Liver (tissue), 9 donors: ENCODE measurements around the gene NDUFA3. TPM values are rescaled to one million over a fixed set of nuclear protein-coding genes. Genes with fewer than 3 reads are reported as not detected.
A peak's percentile ranks its signal among the peaks of the same experiment; 100 is the strongest.
"Not testable (repeated sequence)": the region's sequence is repeated elsewhere in the genome, so short reads cannot be mapped to it uniquely, and the experiment has no call there.

Source experiments
- DNase-seq: peaks from one replicate; pipeline ENCODE4 v3.0.0-alpha.2; 2017; ENCODE audit warnings: low spot score
- H3K27ac ChIP-seq, 2 donors: one replicate each; pipeline ENCODE4 v1.7.0; 2013; ENCODE audit warnings: inconsistent platforms in 2 of 2, low read length in 2 of 2, control low read depth in 1 of 2, low read depth in 1 of 2, mild to moderate bottlenecking in 1 of 2
- H3K27me3 ChIP-seq, 4 donors: one replicate each; pipeline versions ENCODE4 v1.6.1 to v1.7.0; 2013; ENCODE audit warnings: low read length in 3 of 4, inconsistent platforms in 1 of 4, mild to moderate bottlenecking in 1 of 4, moderate library complexity in 1 of 4; ENCODE audit not compliant: control insufficient read depth in 4 of 4, insufficient read depth in 4 of 4
- H3K36me3 ChIP-seq, 4 donors: one replicate each; pipeline versions ENCODE4 v1.6.1 to v1.7.0; 2013; ENCODE audit warnings: low read length in 3 of 4, mild to moderate bottlenecking in 3 of 4, low read depth in 1 of 4, moderate library complexity in 1 of 4; ENCODE audit not compliant: control insufficient read depth in 4 of 4, insufficient read depth in 3 of 4
- H3K4me1 ChIP-seq, 4 donors: one replicate each; pipeline versions ENCODE4 v1.6.1 to v1.7.0; 2013; ENCODE audit warnings: low read length in 3 of 4, mild to moderate bottlenecking in 3 of 4, moderate library complexity in 1 of 4; ENCODE audit not compliant: control insufficient read depth in 4 of 4, insufficient read depth in 4 of 4
- H3K4me3 ChIP-seq, 3 donors: one replicate each; pipeline versions ENCODE4 v1.6.1 to v1.7.0; 2013; ENCODE audit warnings: low read length in 3 of 3, control low read depth in 1 of 3, low read depth in 1 of 3, mild to moderate bottlenecking in 1 of 3
- H3K9ac ChIP-seq, 2 donors: one replicate each; pipeline ENCODE4 v1.7.0; 2013; ENCODE audit warnings: low read length in 2 of 2, mild to moderate bottlenecking in 2 of 2, moderate library complexity in 2 of 2, control low read depth in 1 of 2, low read depth in 1 of 2
- H3K9me3 ChIP-seq, 4 donors: one replicate each; pipeline versions ENCODE4 v1.6.1 to v1.7.0; 2013; ENCODE audit warnings: low read length in 3 of 4; ENCODE audit not compliant: control insufficient read depth in 4 of 4
- EGR1 ChIP-seq, 2 donors: IDR thresholded peaks; 2 replicates each; pipeline ENCODE4 v1.6.1; 2016 to 2018; ENCODE audit warnings: antibody characterized with exemption in 2 of 2, low read depth in 2 of 2
- FOXA1 ChIP-seq: IDR thresholded peaks from 2 replicates; pipeline ENCODE4 v1.6.1; 2016; ENCODE audit warnings: antibody characterized with exemption
- FOXA2 ChIP-seq: IDR thresholded peaks from 2 replicates; pipeline ENCODE4 v1.6.1; 2016; ENCODE audit warnings: antibody characterized with exemption
- GABPA ChIP-seq, 2 donors: IDR thresholded peaks in 1 of 2; conservative IDR thresholded peaks in 1 of 2; 2 replicates each; pipeline ENCODE4 v1.6.1; 2016; ENCODE audit warnings: antibody characterized with exemption in 2 of 2, mild to moderate bottlenecking in 1 of 2, moderate library complexity in 1 of 2
- HNF4A ChIP-seq, 2 donors: conservative IDR thresholded peaks; 2 replicates each; pipeline ENCODE4 v1.6.1; 2016; ENCODE audit warnings: antibody characterized with exemption in 2 of 2, mild to moderate bottlenecking in 2 of 2
- HNF4G ChIP-seq: IDR thresholded peaks from 2 replicates; pipeline ENCODE4 v1.6.1; 2016; ENCODE audit warnings: antibody characterized with exemption
- JUND ChIP-seq, 2 donors: IDR thresholded peaks; 2 replicates each; pipeline ENCODE4 v1.6.1; 2016; ENCODE audit warnings: antibody characterized with exemption in 2 of 2
- YY1 ChIP-seq: IDR thresholded peaks from 2 replicates; pipeline ENCODE4 v1.6.1; 2016; ENCODE audit warnings: antibody characterized with exemption, mild to moderate bottlenecking
- WGBS: extraction: QIAGEN DNeasy Blood & Tissue Kit; methylation state at CpG from one replicate; pipeline ENCODE4 v1.1.7; 2013; 5-methylcytosine and 5-hydroxymethylcytosine counted together
- polyA plus RNA-seq, 2 donors: library from polyadenylated mRNA; stranded (reverse) in 1 of 2; unstranded in 1 of 2; fragments of 200-250 nt in 1 of 2; fragments of >200 nt in 1 of 2; fragmentation: Nextera tagmentation in 1 of 2; extraction: Ambion mirVana in 1 of 2; gene quantifications; one replicate each; pipeline versions ENCODE4 v1.2.1 to v1.2.3, GENCODE V29; 2013 to 2015
- total RNA-seq, 2 donors: library from RNA; depleted of rRNA; stranded (reverse); fragments of >200 nt; gene quantifications; one replicate each; pipeline ENCODE4 v1.2.3, GENCODE V29; 2014
- TF ChIP-seq, protein P1 (sequence below): IDR thresholded peaks from 2 replicates; pipeline ENCODE4 v1.6.1; 2016; ENCODE audit warnings: antibody characterized with exemption
- TF ChIP-seq, protein P2 (sequence below): IDR thresholded peaks from 2 replicates; pipeline ENCODE4 v1.6.1; 2016; ENCODE audit warnings: antibody characterized with exemption
- TF ChIP-seq, protein P3 (sequence below): IDR thresholded peaks from 2 replicates; pipeline ENCODE4 v1.6.1; 2016; ENCODE audit warnings: antibody characterized with exemption
- TF ChIP-seq, protein P4 (sequence below): fragments of 150-350 bp; IDR thresholded peaks from 2 replicates; pipeline ENCODE4 v1.5.1; 2017; ENCODE audit warnings: improper control_type of control experiment, low read depth, low read length; ENCODE audit not compliant: missing input control
- donor health status: healthy.
- donor health status: healthy.
- donor health status: healthy.
- donor health status: healthy.
- donor health status: healthy.

NDUFA3 gene
- total and polyA plus RNA-seq, 4 donors: 5.9 to 343 (median 68.5) TPM

DNA sequence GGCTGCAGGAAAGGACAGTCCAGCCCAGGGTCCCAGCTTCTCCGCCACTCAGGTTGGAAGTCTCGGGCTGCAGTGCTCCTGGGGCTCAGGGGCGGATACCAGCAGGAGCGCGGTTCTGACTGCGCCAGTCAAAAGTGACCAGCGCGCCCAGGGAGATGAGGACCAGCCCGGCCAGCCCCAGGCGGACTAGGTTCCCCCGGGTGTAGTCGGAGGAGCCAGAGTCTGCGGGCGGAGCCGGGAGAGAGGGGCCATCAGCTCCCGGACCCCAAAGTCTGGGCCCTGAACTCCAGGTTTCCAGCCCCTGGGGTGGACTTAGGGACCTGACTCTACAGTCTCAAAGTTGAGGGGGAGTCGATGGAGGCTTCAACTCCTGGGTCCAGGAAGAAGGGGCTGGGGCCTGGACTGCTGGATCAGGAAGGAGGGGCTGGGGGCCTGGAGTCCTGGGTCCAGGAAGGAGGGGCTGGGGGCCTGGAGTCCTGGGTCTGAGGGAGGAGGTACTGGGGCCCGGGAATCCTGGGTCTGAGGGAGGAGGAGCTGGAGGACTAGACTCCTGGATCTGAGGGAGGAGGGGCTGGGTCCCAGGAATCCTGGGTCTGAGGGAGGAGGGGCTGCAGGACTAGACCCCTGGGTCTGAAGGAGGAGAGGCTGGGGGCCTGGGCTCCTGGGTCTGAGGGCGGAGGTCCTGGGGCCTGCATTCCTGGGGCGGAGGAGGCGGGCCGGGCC lies 7.4 kb upstream of the NDUFA3 start:
- H3K27ac ChIP-seq: no peak overlapping the region
- H3K9me3 ChIP-seq: no peaks in the 10 kb centered on the region
- WGBS: 67% methylated on average over 22 of the region's 22 CpGs
- no peak overlapping the region for H3K9ac ChIP-seq
- peaks cover 0 to 5% (median 4%) of the 10 kb centered on the region in 4 donors for H3K4me1 ChIP-seq
- TF ChIP-seq EGR1 (IDR thresholded peaks at IDR 0.05; ENCODE audit: low read depth in 2 of 2) (no peak), GABPA (IDR thresholded peaks at IDR 0.05 in 1 of 2, conservative IDR thresholded peaks at IDR 0.05 in 1 of 2) (no peak), HNF4G (no peak), FOXA1 (no peak), FOXA2 (no peak), JUND (IDR thresholded peaks at IDR 0.05) (no peak), HNF4A (conservative IDR thresholded peaks at IDR 0.05) (no peak), YY1 (no peak)
- TF ChIP-seq, protein P1, sequence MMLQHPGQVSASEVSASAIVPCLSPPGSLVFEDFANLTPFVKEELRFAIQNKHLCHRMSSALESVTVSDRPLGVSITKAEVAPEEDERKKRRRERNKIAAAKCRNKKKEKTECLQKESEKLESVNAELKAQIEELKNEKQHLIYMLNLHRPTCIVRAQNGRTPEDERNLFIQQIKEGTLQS: no peak
- TF ChIP-seq, protein P2, sequence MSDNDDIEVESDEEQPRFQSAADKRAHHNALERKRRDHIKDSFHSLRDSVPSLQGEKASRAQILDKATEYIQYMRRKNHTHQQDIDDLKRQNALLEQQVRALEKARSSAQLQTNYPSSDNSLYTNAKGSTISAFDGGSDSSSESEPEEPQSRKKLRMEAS: no peak
- TF ChIP-seq, protein P3, sequence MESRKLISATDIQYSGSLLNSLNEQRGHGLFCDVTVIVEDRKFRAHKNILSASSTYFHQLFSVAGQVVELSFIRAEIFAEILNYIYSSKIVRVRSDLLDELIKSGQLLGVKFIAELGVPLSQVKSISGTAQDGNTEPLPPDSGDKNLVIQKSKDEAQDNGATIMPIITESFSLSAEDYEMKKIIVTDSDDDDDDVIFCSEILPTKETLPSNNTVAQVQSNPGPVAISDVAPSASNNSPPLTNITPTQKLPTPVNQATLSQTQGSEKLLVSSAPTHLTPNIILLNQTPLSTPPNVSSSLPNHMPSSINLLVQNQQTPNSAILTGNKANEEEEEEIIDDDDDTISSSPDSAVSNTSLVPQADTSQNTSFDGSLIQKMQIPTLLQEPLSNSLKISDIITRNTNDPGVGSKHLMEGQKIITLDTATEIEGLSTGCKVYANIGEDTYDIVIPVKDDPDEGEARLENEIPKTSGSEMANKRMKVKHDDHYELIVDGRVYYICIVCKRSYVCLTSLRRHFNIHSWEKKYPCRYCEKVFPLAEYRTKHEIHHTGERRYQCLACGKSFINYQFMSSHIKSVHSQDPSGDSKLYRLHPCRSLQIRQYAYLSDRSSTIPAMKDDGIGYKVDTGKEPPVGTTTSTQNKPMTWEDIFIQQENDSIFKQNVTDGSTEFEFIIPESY: no peak
- TF ChIP-seq, protein P4, sequence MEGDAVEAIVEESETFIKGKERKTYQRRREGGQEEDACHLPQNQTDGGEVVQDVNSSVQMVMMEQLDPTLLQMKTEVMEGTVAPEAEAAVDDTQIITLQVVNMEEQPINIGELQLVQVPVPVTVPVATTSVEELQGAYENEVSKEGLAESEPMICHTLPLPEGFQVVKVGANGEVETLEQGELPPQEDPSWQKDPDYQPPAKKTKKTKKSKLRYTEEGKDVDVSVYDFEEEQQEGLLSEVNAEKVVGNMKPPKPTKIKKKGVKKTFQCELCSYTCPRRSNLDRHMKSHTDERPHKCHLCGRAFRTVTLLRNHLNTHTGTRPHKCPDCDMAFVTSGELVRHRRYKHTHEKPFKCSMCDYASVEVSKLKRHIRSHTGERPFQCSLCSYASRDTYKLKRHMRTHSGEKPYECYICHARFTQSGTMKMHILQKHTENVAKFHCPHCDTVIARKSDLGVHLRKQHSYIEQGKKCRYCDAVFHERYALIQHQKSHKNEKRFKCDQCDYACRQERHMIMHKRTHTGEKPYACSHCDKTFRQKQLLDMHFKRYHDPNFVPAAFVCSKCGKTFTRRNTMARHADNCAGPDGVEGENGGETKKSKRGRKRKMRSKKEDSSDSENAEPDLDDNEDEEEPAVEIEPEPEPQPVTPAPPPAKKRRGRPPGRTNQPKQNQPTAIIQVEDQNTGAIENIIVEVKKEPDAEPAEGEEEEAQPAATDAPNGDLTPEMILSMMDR: no peak
- DNase-seq: no peak
- peaks cover 0 to 4% (median 0%) of the 10 kb centered on the region in 4 donors for H3K27me3 ChIP-seq
- peak overlapping the region in 1 of 3 donors; percentile 20 for H3K4me3 ChIP-seq
- no peaks in the 10 kb centered on the region for H3K36me3 ChIP-seq

DNA sequence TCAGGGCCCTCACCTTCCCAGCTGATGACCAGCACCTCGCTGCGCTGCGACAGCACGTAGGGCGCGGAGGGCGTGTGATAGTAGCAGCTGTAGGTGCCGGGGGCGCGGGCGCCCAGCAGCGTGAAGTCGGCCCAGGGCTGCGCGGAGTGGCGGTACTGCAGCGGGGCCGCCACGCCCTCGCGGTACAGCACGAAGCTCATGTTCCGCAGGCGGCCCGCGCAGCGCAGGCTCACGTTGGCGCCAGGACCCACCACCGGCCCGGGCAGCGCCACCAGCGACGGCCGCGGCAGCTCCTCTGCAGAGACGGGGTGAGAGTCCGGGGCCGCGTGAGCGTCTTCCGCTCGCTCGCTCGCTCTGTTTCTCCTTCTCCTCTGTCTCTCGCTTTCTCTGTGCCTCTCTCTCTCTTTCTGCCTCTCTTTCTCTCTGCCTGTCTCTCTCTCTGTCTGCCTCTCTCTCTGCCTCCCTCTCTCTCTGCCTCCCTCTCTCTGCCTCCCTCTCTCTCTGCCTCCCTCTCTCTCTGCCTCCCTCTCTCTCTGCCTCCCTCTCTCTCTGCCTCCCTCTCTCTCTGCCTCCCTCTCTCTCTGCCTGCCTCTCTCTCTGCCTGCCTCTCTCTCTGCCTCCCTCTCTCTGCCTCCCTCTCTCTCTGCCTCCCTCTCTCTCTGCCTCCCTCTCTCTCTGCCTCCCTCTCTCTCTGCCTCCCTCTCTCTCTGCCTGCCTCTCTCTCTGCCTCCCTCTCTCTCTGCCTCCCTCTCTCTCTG lies 6.6 kb upstream of the NDUFA3 start:
- 2% methylated on average over 46 of the region's 46 CpGs for WGBS
- not testable (repeated sequence) for H3K9me3 ChIP-seq, DNase-seq, H3K9ac ChIP-seq, H3K4me1 ChIP-seq, H3K36me3 ChIP-seq, H3K27me3 ChIP-seq, H3K27ac ChIP-seq
- peak overlapping the region in 1 of 3 donors; percentile 20 for H3K4me3 ChIP-seq
